Mesenchymal stem cell (in vitro differentiated cells and primary cell): ENCODE results near the gene CAMK4.

Experiments
- DNase-seq: peaks from one replicate; pipeline ENCODE4 v3.0.0-alpha.2; 2013
- H2AFZ ChIP-seq: one replicate; pipeline ENCODE4 v1.6.1; 2013; ENCODE audit warnings: low read depth, mild to moderate bottlenecking, control low read depth, inconsistent platforms, low read length, moderate library complexity
- H2AK5ac ChIP-seq: 2 replicates; pipeline ENCODE4 v1.6.1; 2013; ENCODE audit warnings: low read length, moderate library complexity, mild to moderate bottlenecking, inconsistent platforms; ENCODE audit not compliant: severe bottlenecking
- H2BK120ac ChIP-seq: one replicate; pipeline ENCODE4 v1.6.1; 2013; ENCODE audit warnings: low read depth, mild to moderate bottlenecking, inconsistent platforms, low read length, moderate library complexity
- H2BK12ac ChIP-seq, 2 experiments: one replicate each; pipeline ENCODE4 v1.6.1; 2013; ENCODE audit warnings: inconsistent platforms in 2 of 2, low read length in 2 of 2, mild to moderate bottlenecking in 2 of 2, moderate library complexity in 2 of 2, control low read depth in 1 of 2
- H2BK15ac ChIP-seq: one replicate; pipeline ENCODE4 v1.6.1; 2013; ENCODE audit warnings: mild to moderate bottlenecking, low read depth, inconsistent platforms; ENCODE audit not compliant: poor library complexity, severe bottlenecking
- H2BK5ac ChIP-seq: 2 replicates; pipeline ENCODE4 v1.6.1; 2013; ENCODE audit warnings: low read depth, mild to moderate bottlenecking, low read length, control low read depth, inconsistent platforms; ENCODE audit not compliant: poor library complexity, severe bottlenecking
- H3K14ac ChIP-seq, 2 experiments: one replicate each; pipeline ENCODE4 v1.6.1; 2013; ENCODE audit warnings: inconsistent platforms in 2 of 2, low read length in 2 of 2, control low read depth in 1 of 2, mild to moderate bottlenecking in 1 of 2, moderate library complexity in 1 of 2
- H3K18ac ChIP-seq, 2 experiments: one replicate each; pipeline ENCODE4 v1.6.1; 2013; ENCODE audit warnings: inconsistent platforms in 2 of 2, low read length in 2 of 2, control low read depth in 1 of 2, low read depth in 1 of 2, mild to moderate bottlenecking in 1 of 2
- H3K23ac ChIP-seq, 2 experiments: one replicate each; pipeline ENCODE4 v1.6.1; 2013; ENCODE audit warnings: inconsistent platforms in 2 of 2, low read length in 2 of 2, mild to moderate bottlenecking in 2 of 2, moderate library complexity in 2 of 2, control low read depth in 1 of 2
- H3K27ac ChIP-seq: 2 replicates; pipeline ENCODE4 v1.5.1; 2013; ENCODE audit warnings: mild to moderate bottlenecking, moderate library complexity, low read length, control low read depth, inconsistent platforms; ENCODE audit not compliant: poor library complexity, severe bottlenecking
- H3K27me3 ChIP-seq, 2 experiments: 2 replicates each; pipeline versions ENCODE4 v1.6.1 to v1.7.0; 2013; ENCODE audit warnings: low read length in 2 of 2, mild to moderate bottlenecking in 2 of 2, moderate library complexity in 2 of 2, control low read depth in 1 of 2, inconsistent platforms in 1 of 2; ENCODE audit not compliant: control insufficient read depth in 1 of 2, insufficient read depth in 1 of 2
- H3K36me3 ChIP-seq, 2 experiments: 2 replicates each; pipeline versions ENCODE4 v1.6.1 to v1.7.0; 2013; ENCODE audit warnings: low read length in 2 of 2, control low read depth in 1 of 2, inconsistent platforms in 1 of 2, low read depth in 1 of 2, mild to moderate bottlenecking in 1 of 2; ENCODE audit not compliant: insufficient read depth in 2 of 2, control insufficient read depth in 1 of 2
- H3K4ac ChIP-seq, 2 experiments: one replicate each; pipeline ENCODE4 v1.6.1; 2013; ENCODE audit warnings: inconsistent platforms in 2 of 2, low read length in 2 of 2, mild to moderate bottlenecking in 2 of 2, moderate library complexity in 2 of 2, control low read depth in 1 of 2, low read depth in 1 of 2
- H3K4me1 ChIP-seq: 2 replicates; pipeline ENCODE4 v1.6.1; 2013; ENCODE audit warnings: low read depth, low read length, control low read depth; ENCODE audit not compliant: control insufficient read depth, insufficient read depth
- H3K4me2 ChIP-seq: 2 replicates; pipeline ENCODE4 v1.6.1; 2013; ENCODE audit warnings: low read length, mild to moderate bottlenecking, inconsistent platforms; ENCODE audit not compliant: poor library complexity, severe bottlenecking
- H3K4me3 ChIP-seq, 2 experiments: 2 replicates each; pipeline versions ENCODE4 v1.5.1 to v1.7.0; 2013; ENCODE audit warnings: low read length in 2 of 2, mild to moderate bottlenecking in 2 of 2, control low read depth in 1 of 2, low read depth in 1 of 2; ENCODE audit not compliant: insufficient read depth in 1 of 2
- H3K79me1 ChIP-seq: replicated peaks from 2 replicates; pipeline ENCODE4 v1.6.1; 2013; ENCODE audit warnings: mild to moderate bottlenecking, control low read depth, low read length, inconsistent platforms; ENCODE audit not compliant: poor library complexity, severe bottlenecking
- H3K9ac ChIP-seq: 2 replicates; pipeline ENCODE4 v1.7.0; 2013; ENCODE audit warnings: mild to moderate bottlenecking, low read length, moderate library complexity
- H3K9me3 ChIP-seq: 2 replicates; pipeline ENCODE4 v1.7.0; 2013; ENCODE audit warnings: mild to moderate bottlenecking, low read length; ENCODE audit not compliant: control insufficient read depth
- H4K8ac ChIP-seq: one replicate; pipeline ENCODE4 v1.6.1; 2013; ENCODE audit warnings: inconsistent platforms, mild to moderate bottlenecking, low read length, moderate library complexity
- H4K91ac ChIP-seq: one replicate; pipeline ENCODE4 v1.6.1; 2013; ENCODE audit warnings: mild to moderate bottlenecking, low read length, inconsistent platforms
- WGBS: methylation state at CpG from one replicate; pipeline ENCODE4 v1.1.7; 2013; ENCODE audit warnings: mixed read lengths; 5-methylcytosine and 5-hydroxymethylcytosine counted together

Gene CAMK4

GRCh38 chr5:111194925-111195324 lies 29.3 kb upstream of the CAMK4 start:
- Histone ChIP-seq H3K18ac (no peak overlapping the region), H2BK5ac (no peak overlapping the region), H3K4me3 (no peak overlapping the region), H3K9me3 (no peaks in the 10 kb centered on the region), H3K4ac (no peak overlapping the region), H4K8ac (no peak overlapping the region), H3K4me2 (no peak overlapping the region), H2AK5ac (no peak overlapping the region), H3K4me1 (no peaks in the 10 kb centered on the region), H3K27ac (no peak overlapping the region), H2BK120ac (no peak overlapping the region), H3K79me1 (no peaks in the 10 kb centered on the region), H3K23ac (no peak overlapping the region), H2BK15ac (no peak overlapping the region), H2BK12ac (no peak overlapping the region), H2AFZ (no peak overlapping the region), H3K27me3 (no peaks in the 10 kb centered on the region), H3K9ac (no peak overlapping the region), H4K91ac (no peak overlapping the region), H3K36me3 (no peaks in the 10 kb centered on the region), H3K14ac (no peak overlapping the region)
- no CpG with 5 or more reads among the region's 2 CpGs for WGBS
- DNase-seq: peak; percentile 18

- no peak overlapping the region for H2BK5ac ChIP-seq
- H2BK15ac ChIP-seq: no peak overlapping the region
- H3K4ac ChIP-seq: no peak overlapping the region
- no peak overlapping the region for H3K9ac ChIP-seq
- H3K27me3 ChIP-seq: no peaks in the 10 kb centered on the region
- peak; percentile 48 for DNase-seq
- no peak overlapping the region for H2BK12ac ChIP-seq
- H3K4me2 ChIP-seq: no peak overlapping the region
- 20% methylated on average over 1 of the region's 1 CpG for WGBS
- no peak overlapping the region for H3K27ac ChIP-seq
- no peaks in the 10 kb centered on the region for H3K36me3 ChIP-seq
- H2AFZ ChIP-seq: peak overlapping the region; percentile 14
- H3K9me3 ChIP-seq: no peaks in the 10 kb centered on the region
- no peak overlapping the region for H3K18ac ChIP-seq
- H4K8ac ChIP-seq: no peak overlapping the region
- H2BK120ac ChIP-seq: no peak overlapping the region
- H3K14ac ChIP-seq: no peak overlapping the region
- H4K91ac ChIP-seq: no peak overlapping the region
- no peak overlapping the region for H2AK5ac ChIP-seq
- H3K23ac ChIP-seq: no peak overlapping the region
- no peak overlapping the region for H3K4me3 ChIP-seq
- H3K4me1 ChIP-seq: no peaks in the 10 kb centered on the region
- H3K79me1 ChIP-seq: no peaks in the 10 kb centered on the region
These were observed 26.7 kb upstream of the CAMK4 start for GRCh38 chr5:111197523-111197922.

- H2AK5ac ChIP-seq: no peak overlapping the region
- H4K8ac ChIP-seq: no peak overlapping the region
- no peak overlapping the region for H4K91ac ChIP-seq
- H3K23ac ChIP-seq: no peak overlapping the region
- H3K79me1 ChIP-seq: no peaks in the 10 kb centered on the region
- no peak overlapping the region for H3K4ac ChIP-seq
- H3K4me2 ChIP-seq: no peak overlapping the region
- DNase-seq: no peak
- H3K36me3 ChIP-seq: no peaks in the 10 kb centered on the region
- 86% methylated on average over 2 of the region's 4 CpGs for WGBS
- no peak overlapping the region for H2BK5ac ChIP-seq
- no peak overlapping the region for H2AFZ ChIP-seq
- H2BK120ac ChIP-seq: no peak overlapping the region
- no peak overlapping the region for H3K4me3 ChIP-seq
- no peak overlapping the region for H2BK12ac ChIP-seq
- no peaks in the 10 kb centered on the region for H3K27me3 ChIP-seq
- H2BK15ac ChIP-seq: no peak overlapping the region
- H3K4me1 ChIP-seq: no peaks in the 10 kb centered on the region
- no peak overlapping the region for H3K9ac ChIP-seq
- no peaks in the 10 kb centered on the region for H3K9me3 ChIP-seq
- H3K27ac ChIP-seq: no peak overlapping the region
- H3K18ac ChIP-seq: no peak overlapping the region
- H3K14ac ChIP-seq: no peak overlapping the region
These were observed 25.8 kb upstream of the CAMK4 start for GRCh38 chr5:111198281-111198966.

GRCh38 chr5:111200828-111201227 lies 23.4 kb upstream of the CAMK4 start:
- no peak overlapping the region for H2BK15ac ChIP-seq
- H4K8ac ChIP-seq: no peak overlapping the region
- no peak overlapping the region for H2BK12ac ChIP-seq
- no peak overlapping the region for H3K4ac ChIP-seq
- no peak overlapping the region for H3K9ac ChIP-seq
- H3K18ac ChIP-seq: no peak overlapping the region
- H2BK5ac ChIP-seq: no peak overlapping the region
- no peaks in the 10 kb centered on the region for H3K4me1 ChIP-seq
- H2AFZ ChIP-seq: no peak overlapping the region
- no peak overlapping the region for H3K27ac ChIP-seq
- H3K36me3 ChIP-seq: no peaks in the 10 kb centered on the region
- no peak overlapping the region for H4K91ac ChIP-seq
- no peak overlapping the region for H2BK120ac ChIP-seq
- H3K79me1 ChIP-seq: no peaks in the 10 kb centered on the region
- H3K4me2 ChIP-seq: no peak overlapping the region
- no peak overlapping the region for H3K14ac ChIP-seq
- no peaks in the 10 kb centered on the region for H3K27me3 ChIP-seq
- no peak overlapping the region for H3K4me3 ChIP-seq
- no peak for DNase-seq
- H3K23ac ChIP-seq: no peak overlapping the region
- no peak overlapping the region for H2AK5ac ChIP-seq
- WGBS: no CpG with 5 or more reads among the region's 1 CpG
- no peaks in the 10 kb centered on the region for H3K9me3 ChIP-seq
